AG04450 (cell line): Measurements from ENCODE around the gene SPTLC3. TPM values are rescaled to one million over a fixed set of nuclear protein-coding genes. Genes with fewer than 3 reads are reported as not detected.
A peak's percentile ranks its signal among the peaks of the same experiment; 100 is the strongest.

ENCODE experiments used
- CTCF ChIA-PET: fragments of 300-600, 350-600 bp; formaldehyde crosslinking; extraction: SDS; loops from one replicate; lab custom pipeline; 2022; ENCODE audit warnings: antibody characterized with exemption, inconsistent platforms; lab: Charles Lee
- POLR2A ChIA-PET: fragments of 350-600 bp; formaldehyde crosslinking; extraction: SDS; loops from one replicate; lab custom pipeline; 2021; ENCODE audit warnings: antibody characterized with exemption, inconsistent platforms; lab: Yijun Ruan, JAX
- DNase-seq: peaks from one replicate; pipeline ENCODE4 v3.0.0-alpha.2; 2011; ENCODE audit warnings: low read depth, low spot score
- H3K27ac ChIP-seq: one replicate; pipeline ENCODE4 v1.5.1; 2012; ENCODE audit warnings: low read depth, low read length, control low read depth
- H3K27me3 ChIP-seq: one replicate; pipeline ENCODE4 v1.6.0; 2012; ENCODE audit warnings: low read length; ENCODE audit not compliant: control insufficient read depth, insufficient read depth
- H3K4me3 ChIP-seq: 2 replicates; pipeline ENCODE4 v1.5.1; 2011; ENCODE audit warnings: mild to moderate bottlenecking, low read depth, low read length, control low read depth
- H3K9me3 ChIP-seq: 2 replicates; pipeline ENCODE4 v1.5.1; 2012; ENCODE audit warnings: low read length; ENCODE audit not compliant: control insufficient read depth, insufficient read depth
- polyA plus RNA-seq: library from polyadenylated mRNA; depleted of rRNA; stranded (reverse); fragments of >200 nt; gene quantifications from 2 replicates; pipeline ENCODE4 v1.2.3, GENCODE V29; 2011
- TF ChIP-seq, protein P1 (sequence below): IDR thresholded peaks from 2 replicates; pipeline ENCODE4 v1.5.1; 2011; ENCODE audit warnings: low read depth, low read length, control low read depth, inconsistent platforms

SPTLC3 gene
- polyA plus RNA-seq, 1 experiment = 2.8 TPM

DNA sequence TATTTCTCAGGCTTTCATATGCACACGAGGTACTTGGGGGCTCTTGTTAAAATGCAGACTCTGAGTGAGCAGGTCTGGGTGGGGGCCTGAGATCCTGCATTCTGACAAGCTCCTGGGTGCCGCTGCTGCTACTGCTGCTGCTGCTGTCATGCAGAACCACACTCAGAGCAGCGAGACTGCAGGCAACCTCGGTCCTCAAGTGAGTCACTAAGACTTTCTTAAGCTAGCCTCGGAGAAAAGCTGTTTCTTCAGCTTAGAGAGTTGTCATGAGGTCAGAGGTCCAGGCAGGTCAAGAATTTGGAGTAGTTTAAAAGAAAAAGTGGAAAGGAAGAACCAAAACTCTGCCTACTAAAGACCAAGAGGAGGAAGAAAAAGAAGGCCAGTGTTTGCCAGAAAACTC, 92.9 kb downstream of the SPTLC3 start:
- ChIA-PET POLR2A (no interaction called here), CTCF (interaction anchor here (1.1 to 6.2 kb wide), 5 partner anchors 18 to 671 kb away, joined by 3 to 134 read pairs (median 11); no protein-coding TSS in a partner anchor)
- no peak overlapping the region for H3K27ac ChIP-seq
- no peak overlapping the region for H3K4me3 ChIP-seq
- H3K27me3 ChIP-seq = peaks cover 5% of the 10 kb centered on the region
- H3K9me3 ChIP-seq = no peaks in the 10 kb centered on the region
- no peak for DNase-seq
- TF ChIP-seq, protein P1, sequence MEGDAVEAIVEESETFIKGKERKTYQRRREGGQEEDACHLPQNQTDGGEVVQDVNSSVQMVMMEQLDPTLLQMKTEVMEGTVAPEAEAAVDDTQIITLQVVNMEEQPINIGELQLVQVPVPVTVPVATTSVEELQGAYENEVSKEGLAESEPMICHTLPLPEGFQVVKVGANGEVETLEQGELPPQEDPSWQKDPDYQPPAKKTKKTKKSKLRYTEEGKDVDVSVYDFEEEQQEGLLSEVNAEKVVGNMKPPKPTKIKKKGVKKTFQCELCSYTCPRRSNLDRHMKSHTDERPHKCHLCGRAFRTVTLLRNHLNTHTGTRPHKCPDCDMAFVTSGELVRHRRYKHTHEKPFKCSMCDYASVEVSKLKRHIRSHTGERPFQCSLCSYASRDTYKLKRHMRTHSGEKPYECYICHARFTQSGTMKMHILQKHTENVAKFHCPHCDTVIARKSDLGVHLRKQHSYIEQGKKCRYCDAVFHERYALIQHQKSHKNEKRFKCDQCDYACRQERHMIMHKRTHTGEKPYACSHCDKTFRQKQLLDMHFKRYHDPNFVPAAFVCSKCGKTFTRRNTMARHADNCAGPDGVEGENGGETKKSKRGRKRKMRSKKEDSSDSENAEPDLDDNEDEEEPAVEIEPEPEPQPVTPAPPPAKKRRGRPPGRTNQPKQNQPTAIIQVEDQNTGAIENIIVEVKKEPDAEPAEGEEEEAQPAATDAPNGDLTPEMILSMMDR = no peak

DNA sequence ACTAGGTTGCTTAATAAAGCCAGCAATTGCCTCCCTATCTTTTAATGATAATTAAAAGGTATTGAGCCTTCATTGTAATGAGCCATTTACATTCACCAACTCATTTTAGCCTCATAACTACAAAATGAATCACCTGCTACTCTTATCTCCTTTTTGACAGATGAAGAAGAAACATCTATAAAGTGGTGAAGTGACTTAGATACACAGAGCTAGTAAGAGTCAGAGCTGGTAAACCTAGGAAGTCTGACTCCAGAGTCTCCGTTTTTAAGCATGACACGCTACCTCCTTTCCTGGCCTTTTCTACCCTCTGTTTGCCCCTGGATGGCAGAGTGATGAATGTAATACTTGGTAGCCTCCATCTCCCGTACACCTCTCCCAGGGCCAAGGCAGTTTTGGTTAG, 93.5 kb downstream of the SPTLC3 start:
- Histone ChIP-seq H3K27ac (no peak overlapping the region), H3K4me3 (no peak overlapping the region), H3K9me3 (no peaks in the 10 kb centered on the region), H3K27me3 (peaks cover 5% of the 10 kb centered on the region)
- POLR2A ChIA-PET = no interaction called here
- no peak for DNase-seq
- CTCF ChIA-PET = interaction anchor here (1.1 to 6.2 kb wide), 5 partner anchors 12 to 178 kb away, joined by 4 to 134 read pairs (median 11); no protein-coding TSS in a partner anchor
- TF ChIP-seq, protein P1 = no peak

DNA sequence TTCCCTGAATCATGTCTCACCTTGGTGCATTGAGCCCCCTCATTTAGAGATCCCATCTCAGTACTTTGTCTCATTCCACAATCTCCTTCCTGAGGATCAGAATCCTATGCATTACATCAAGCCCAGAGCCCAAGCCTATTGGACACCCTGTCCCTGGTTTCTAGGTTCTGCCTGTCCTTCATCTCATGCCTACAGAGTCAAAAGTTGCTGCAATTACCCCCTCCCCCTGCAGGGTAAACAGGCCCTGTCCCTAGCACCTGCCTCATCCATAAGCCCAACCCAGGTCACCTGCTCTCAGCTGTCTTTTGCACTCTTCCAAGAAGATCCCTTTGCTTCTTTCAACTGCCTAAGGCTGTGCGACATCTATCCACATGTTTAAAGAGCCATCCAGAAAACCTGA, 93.9 kb downstream of the SPTLC3 start:
- POLR2A ChIA-PET = no interaction called here
- CTCF ChIA-PET = interaction anchor here (1.1 to 6.2 kb wide), 3 partner anchors 11 to 178 kb away, joined by 4 to 134 read pairs (median 38); no protein-coding TSS in a partner anchor
- no peak for DNase-seq

DNA sequence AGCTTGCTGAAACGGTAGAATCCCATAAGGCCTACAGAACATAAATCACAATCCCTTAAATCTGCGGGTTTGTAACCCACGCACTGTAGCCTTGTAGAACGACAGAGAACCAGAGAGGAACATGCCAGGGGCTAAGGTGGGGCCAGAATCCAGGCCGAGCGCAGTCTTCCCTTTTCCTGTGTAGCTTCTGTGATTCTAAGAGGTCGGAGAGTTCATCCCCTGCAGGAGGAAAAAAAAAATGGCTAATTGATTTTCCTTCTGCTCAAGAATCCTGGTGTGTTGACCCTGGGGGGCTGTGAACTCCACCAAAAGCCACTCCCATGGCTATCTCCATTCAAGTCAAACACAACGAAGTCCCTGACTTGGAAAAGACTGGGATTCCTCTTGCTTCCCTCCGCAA, 96.3 kb downstream of the SPTLC3 start:
- Histone ChIP-seq H3K27me3 (no peaks in the 10 kb centered on the region), H3K27ac (no peak overlapping the region), H3K4me3 (no peak overlapping the region), H3K9me3 (no peaks in the 10 kb centered on the region)
- ChIA-PET CTCF (interaction anchor here (0.7 to 6.2 kb wide), 13 partner anchors 10 to 187 kb away, joined by 3 to 134 read pairs (median 3); no protein-coding TSS in a partner anchor), POLR2A (no interaction called here)
- DNase-seq = no peak
- TF ChIP-seq, protein P1 = no peak

More for the DNA sequence above, 93.9 kb downstream of the SPTLC3 start:
- TF ChIP-seq, protein P1 = no peak
- H3K9me3 ChIP-seq = no peaks in the 10 kb centered on the region
- H3K27ac ChIP-seq = no peak overlapping the region
- H3K4me3 ChIP-seq = no peak overlapping the region
- H3K27me3 ChIP-seq = peaks cover 2% of the 10 kb centered on the region

DNA sequence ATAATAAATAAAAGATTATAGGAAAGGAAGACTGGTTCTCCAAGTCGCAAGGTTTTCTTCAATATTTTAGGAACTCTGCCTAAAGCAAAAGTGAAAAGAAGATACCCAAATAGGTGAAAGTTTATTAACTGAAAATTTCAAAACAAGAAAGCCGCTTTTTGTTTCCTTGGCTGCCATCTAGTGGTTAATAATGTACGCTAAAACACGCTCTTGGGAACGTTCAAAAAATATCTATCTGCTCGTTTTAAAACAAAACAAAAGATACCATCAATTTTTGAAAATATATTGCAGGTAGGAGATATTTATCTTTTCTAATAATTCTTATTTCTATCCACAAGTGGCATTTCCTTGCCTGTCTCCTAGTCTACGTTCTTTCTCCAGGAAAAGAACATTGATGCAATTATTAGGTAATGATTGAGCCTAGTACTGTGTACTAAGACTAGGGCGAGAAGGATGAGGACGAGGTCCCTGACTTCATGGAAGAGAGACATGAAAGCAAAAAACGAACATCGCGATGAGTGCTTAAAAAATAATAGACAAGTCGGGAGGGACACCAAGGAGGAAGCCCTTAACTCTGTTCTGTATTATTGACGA, 97.2 kb downstream of the SPTLC3 start:
- H3K27me3 ChIP-seq = no peaks in the 10 kb centered on the region
- no peak for DNase-seq
- H3K9me3 ChIP-seq = no peaks in the 10 kb centered on the region
- H3K4me3 ChIP-seq = no peak overlapping the region
- ChIA-PET POLR2A (no interaction called here), CTCF (interaction anchor here (0.7 to 6.6 kb wide), 10 partner anchors 10 to 188 kb away, joined by 3 to 134 read pairs (median 4); no protein-coding TSS in a partner anchor)
- TF ChIP-seq, protein P1 = peak; percentile 78
- no peak overlapping the region for H3K27ac ChIP-seq
